ENCODE results near the gene RHOF.

The RHOF gene

GRCh38 chr12:121808623-121809022 is 15.1 kb upstream of the RHOF start:
- no peak for DNase-seq (ENCODE audit: low read depth in 2 of 2)
- no peak for TF ChIP-seq CTCF (IDR thresholded peaks at IDR 0.05; ENCODE audit: low read depth, low read length)
- H3K4me3 ChIP-seq (replicated peaks in 1 of 2; ENCODE audit: low read depth in 2 of 2, low read length in 2 of 2) = no peak overlapping the region

- DNase-seq (ENCODE audit: low read depth in 2 of 2) = no peak
- no peak overlapping the region for H3K4me3 ChIP-seq (replicated peaks in 1 of 2; ENCODE audit: low read depth in 2 of 2, low read length in 2 of 2)
- TF ChIP-seq CTCF (IDR thresholded peaks at IDR 0.05; ENCODE audit: low read depth, low read length) = no peak
These were observed 14.3 kb upstream of the RHOF start for GRCh38 chr12:121807642-121808347.

GRCh38 chr12:121806546-121807423 is 13.3 kb upstream of the RHOF start:
- no peak for TF ChIP-seq CTCF (IDR thresholded peaks at IDR 0.05; ENCODE audit: low read depth, low read length)
- DNase-seq (ENCODE audit: low read depth in 2 of 2) = peak; percentile 36
- peak overlapping the region; percentile 68 to 69 for H3K4me3 ChIP-seq (replicated peaks in 1 of 2; ENCODE audit: low read depth in 2 of 2, low read length in 2 of 2)

GRCh38 chr12:121806009-121806545 is 12.6 kb upstream of the RHOF start:
- no peak for TF ChIP-seq CTCF (IDR thresholded peaks at IDR 0.05; ENCODE audit: low read depth, low read length)
- DNase-seq (ENCODE audit: low read depth in 2 of 2) = no peak

GRCh38 chr12:121805171-121806008 is 11.9 kb upstream of the RHOF start:
- DNase-seq (ENCODE audit: low read depth in 2 of 2) = peak; percentile 37 to 47
- TF ChIP-seq CTCF (IDR thresholded peaks at IDR 0.05; ENCODE audit: low read depth, low read length) = no peak
- peak overlapping the region; percentile 68 to 69 for H3K4me3 ChIP-seq (replicated peaks in 1 of 2; ENCODE audit: low read depth in 2 of 2, low read length in 2 of 2)

More at GRCh38 chr12:121806009-121806545, 12.6 kb upstream of the RHOF start:
- H3K4me3 ChIP-seq (replicated peaks in 1 of 2; ENCODE audit: low read depth in 2 of 2, low read length in 2 of 2) = peak overlapping the region; percentile 68 to 69

- H3K4me3 ChIP-seq (replicated peaks in 1 of 2; ENCODE audit: low read depth in 2 of 2, low read length in 2 of 2) = peak overlapping the region; percentile 68 to 69
- DNase-seq (ENCODE audit: low read depth in 2 of 2) = peak; percentile 24 to 37
- TF ChIP-seq CTCF (IDR thresholded peaks at IDR 0.05; ENCODE audit: low read depth, low read length) = no peak
These were observed 11.1 kb upstream of the RHOF start for GRCh38 chr12:121804417-121805111.
